Left kidney (tissue), 8 donors: ENCODE results near the gene CCDC148. TPM values are rescaled to one million over a fixed set of nuclear protein-coding genes. Genes with fewer than 3 reads are reported as not detected.

Experiments used
- DNase-seq: peaks from one replicate; pipeline ENCODE4 v3.0.0-alpha.2; 2013
- long read RNA-seq, 8 donors: transcript quantifications; one replicate each; lab custom pipeline, GENCODE V29; 2026
- polyA plus RNA-seq: library from polyadenylated mRNA; unstranded; fragments of 120-200 nt; gene quantifications from one replicate; pipeline ENCODE4 v1.2.1, GENCODE V29; 2013; ENCODE audit not compliant: insufficient read length

The CCDC148 gene
- polyA plus RNA-seq, result 11.4 TPM
- long read RNA-seq, donor 1, result 0 reads
- long read RNA-seq, donor 2, result 0 reads
- long read RNA-seq, donor 3, result 0 reads
- long read RNA-seq, donor 4, result 0 reads
- long read RNA-seq, donor 5, result 0 reads
- long read RNA-seq, donor 6, result 0 reads
- long read RNA-seq, donor 7, partial matches to known transcripts, result 0 of 1 reads
- long read RNA-seq, donor 7, other reads (novel, unspliced or antisense), result 0 of 1 reads
- long read RNA-seq, donor 8, result 0 reads

DNA sequence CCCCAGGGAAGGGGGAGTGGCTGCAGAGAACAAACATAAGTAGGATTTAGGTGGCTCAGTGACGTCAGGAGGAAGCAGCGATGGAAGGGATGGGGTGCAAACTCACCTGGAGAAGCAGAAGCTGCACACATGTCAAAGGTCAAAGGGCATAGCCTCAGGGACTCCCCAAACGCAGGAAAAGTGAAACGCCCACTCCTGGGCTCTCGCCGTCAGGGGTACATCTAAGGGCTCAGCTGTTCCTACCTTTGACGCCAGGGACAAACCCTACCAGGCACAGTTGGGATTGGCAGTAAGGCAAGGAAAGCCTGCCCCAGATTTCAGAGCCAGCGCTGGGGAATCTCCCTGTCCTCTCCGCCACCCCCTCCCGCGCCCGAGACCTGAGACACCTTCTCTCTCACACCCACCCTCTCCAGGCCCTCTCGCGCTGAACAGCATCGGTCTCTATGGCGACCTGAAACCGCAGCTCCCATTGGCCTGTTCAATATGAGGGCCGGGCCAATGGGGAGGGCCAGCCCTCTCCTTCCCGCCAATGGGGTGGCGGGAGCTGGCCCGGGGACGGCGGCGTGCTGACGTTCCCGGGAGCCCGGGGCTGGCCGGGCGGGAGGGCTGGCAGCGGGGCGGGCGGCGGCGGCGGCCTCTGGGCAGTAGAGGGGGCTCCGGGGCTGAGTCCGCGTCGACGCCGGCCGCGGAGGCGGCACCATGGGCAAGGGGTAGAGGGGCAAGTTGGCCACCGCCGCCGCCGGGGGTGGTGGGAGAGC, at the start of gene CCDC148, which contains the start of gene PKP4:
CCDC148 (minus strand) TSS at position 445 of the 758 bp plus-strand sequence; CDS start at position 131, 314 bp downstream.
PKP4 (plus strand) TSS at position 644 of the 758 bp plus-strand sequence. CDS start 76,233 bp downstream, outside the sequence.
- peak; percentile 95 for DNase-seq

- no peak for DNase-seq
Observed at GRCh38 chr2:158505448-158505934, 48.9 kb upstream of the CCDC148 start.

GRCh38 chr2:158504088-158504487, 47.5 kb upstream of the CCDC148 start:
- no peak for DNase-seq

GRCh38 chr2:158502974-158503373, 46.4 kb upstream of the CCDC148 start:
- DNase-seq, result no peak

DNA sequence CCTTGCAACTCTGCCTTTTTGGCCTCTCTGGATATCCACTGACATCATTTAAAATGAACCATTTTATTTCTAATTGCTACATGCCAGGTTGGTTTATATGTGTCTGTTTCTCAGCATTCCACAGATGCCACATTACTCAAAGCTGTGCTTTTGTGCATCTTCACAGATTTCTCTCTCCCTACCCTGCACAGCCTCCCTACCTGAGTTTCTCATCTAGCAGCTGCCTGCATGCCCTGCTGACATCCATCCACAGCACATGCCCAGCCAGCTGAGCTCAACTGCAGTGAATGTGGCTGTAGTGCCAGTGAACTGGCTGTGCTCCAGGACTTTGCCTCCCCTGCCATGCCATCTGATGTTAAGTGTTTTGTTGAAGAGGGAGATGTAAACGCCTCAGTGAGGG, 44.7 kb upstream of the CCDC148 start:
- no peak for DNase-seq

- no peak for DNase-seq
Observed at GRCh38 chr2:158500333-158500732, 43.8 kb upstream of the CCDC148 start.

- DNase-seq, result no peak
Observed at GRCh38 chr2:158499383-158499782, 42.8 kb upstream of the CCDC148 start.

GRCh38 chr2:158498749-158499136, 42.2 kb upstream of the CCDC148 start:
- DNase-seq, result no peak

GRCh38 chr2:158498043-158498748, 41.6 kb upstream of the CCDC148 start:
- DNase-seq, result no peak

DNA sequence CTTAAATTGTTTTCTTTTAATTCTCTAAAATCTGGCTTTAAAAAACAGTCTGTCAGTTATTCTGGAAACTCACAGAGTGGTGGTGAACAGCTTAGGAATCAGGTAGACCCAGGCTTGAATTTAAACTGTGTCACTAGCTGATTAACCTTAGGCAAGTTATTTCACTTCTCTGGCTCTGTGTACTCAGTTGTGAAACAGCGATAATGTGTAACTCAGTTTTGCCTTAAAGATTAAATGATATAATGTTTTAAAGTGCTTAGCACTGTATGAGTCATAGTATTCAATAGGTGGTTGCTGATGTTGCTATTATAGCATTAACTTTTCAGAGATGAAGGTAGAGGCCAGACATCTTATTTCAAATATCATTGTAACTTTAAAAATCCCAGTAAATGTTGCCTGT, 40.9 kb upstream of the CCDC148 start:
- DNase-seq, result no peak

GRCh38 chr2:158496986-158497385, 40.4 kb upstream of the CCDC148 start:
- DNase-seq, result no peak

DNA sequence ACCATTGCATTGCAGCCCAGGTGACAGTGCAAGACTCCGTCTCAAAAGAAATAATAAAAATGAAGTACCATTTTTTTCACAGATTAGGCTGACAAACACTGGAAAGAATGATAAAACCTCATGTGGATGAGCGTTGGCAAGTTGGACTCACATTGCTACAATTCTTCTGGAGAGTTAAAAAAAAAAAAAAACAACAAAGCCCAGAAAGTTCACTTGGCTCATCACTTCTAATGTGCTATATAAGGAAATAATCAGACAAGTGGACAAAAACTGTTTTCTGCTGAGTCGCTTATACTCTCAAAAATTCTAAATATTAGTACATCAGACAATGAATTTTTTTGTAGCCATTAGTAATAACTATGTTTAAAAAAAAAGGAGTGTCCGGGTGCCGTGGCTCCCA, 38.6 kb upstream of the CCDC148 start:
- no peak for DNase-seq

DNA sequence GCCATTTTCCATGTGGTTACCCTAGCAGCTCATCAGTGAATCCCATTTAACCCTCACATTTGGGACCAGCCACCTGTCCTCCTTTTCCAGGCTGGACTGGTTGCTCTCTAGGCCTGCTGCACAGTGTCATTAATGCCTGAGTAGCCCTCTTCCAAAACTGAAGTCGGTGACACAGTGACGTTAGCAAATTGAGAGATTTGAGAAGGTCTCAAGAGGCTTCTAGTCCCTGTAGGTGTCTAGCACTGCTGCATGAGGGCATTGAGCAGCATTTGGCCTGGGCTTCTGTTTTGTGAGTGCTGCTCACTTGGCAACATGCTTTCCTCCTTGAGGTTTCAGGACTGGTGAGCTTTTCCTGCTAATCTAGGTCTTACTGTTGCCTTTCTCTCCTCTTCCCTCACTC, 36.9 kb upstream of the CCDC148 start:
- no peak for DNase-seq

- no peak for DNase-seq
Observed at GRCh38 chr2:158491072-158491471, 34.5 kb upstream of the CCDC148 start.

- no peak for DNase-seq
Observed at GRCh38 chr2:158489366-158490112, 33.0 kb upstream of the CCDC148 start.

DNA sequence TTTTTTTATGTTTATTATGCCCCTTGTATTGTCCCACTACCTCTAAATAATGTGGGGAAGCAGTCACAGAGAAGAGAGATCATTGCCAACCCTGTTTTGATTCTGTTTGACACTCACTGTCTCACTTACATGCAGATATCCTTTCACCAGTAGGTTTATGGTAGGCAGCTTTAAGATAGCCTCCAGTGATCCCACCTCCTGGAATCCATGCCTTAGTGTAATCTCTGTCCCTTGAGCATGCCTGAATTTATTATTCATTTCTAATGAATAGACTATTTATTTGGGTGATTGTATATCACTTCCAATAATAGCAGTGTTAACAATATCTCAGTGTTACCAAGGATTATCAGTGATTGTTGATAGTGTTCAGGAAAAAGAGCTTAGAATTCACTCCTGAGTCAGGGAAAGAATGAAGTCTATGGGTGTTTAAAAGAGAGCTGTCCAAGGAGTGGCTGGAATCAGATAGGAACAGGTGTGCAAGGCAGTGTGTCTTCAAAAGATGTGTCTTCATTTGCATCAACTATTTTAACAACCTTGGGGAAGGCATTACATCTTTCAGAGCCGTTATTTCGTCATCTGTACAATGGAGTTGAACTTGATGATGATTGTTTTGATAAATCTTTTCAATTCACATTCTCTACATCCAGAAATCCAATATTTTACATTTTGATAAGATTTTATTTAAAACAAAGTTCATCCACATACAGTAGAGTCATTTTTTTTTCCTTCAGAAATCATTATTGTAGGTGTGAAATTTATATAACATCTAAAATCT, 32.1 kb upstream of the CCDC148 start:
- DNase-seq, result no peak

DNA sequence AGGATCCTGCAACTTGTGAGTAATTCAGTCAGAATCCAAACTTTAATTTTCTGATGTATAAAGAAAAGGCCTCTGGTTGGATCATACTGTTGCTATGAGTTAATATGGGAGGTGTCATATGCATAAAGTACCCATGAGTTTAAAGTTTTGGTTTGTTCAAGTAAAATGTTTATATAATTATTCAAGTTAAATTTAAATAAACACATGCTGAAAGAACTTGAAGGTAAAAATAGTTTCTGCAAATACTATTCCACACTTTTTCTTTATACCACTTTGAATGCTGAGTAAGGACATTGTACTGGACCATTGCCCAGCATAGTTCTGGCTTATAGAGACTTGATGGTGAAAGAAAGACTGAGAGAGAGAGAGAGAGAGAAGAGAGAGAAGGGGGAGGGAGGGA, 30.9 kb upstream of the CCDC148 start:
- no peak for DNase-seq

DNA sequence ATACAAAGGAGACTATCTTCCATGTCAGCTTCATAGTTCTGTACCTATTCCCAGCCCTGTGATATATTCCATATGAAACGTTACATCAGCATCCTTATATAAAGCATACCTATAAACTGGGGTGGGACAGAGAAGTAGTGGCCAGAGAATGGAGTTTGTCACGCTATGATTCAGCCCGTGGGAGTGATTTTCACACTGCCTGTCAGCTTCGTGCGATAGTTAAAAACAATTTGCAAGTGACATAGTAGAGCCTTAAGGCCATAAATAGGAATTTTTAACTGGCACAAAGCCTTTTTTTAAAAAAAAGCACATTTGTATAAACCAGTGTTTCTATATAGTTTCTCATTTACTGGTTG, 30.4 kb upstream of the CCDC148 start:
- no peak for DNase-seq

DNA sequence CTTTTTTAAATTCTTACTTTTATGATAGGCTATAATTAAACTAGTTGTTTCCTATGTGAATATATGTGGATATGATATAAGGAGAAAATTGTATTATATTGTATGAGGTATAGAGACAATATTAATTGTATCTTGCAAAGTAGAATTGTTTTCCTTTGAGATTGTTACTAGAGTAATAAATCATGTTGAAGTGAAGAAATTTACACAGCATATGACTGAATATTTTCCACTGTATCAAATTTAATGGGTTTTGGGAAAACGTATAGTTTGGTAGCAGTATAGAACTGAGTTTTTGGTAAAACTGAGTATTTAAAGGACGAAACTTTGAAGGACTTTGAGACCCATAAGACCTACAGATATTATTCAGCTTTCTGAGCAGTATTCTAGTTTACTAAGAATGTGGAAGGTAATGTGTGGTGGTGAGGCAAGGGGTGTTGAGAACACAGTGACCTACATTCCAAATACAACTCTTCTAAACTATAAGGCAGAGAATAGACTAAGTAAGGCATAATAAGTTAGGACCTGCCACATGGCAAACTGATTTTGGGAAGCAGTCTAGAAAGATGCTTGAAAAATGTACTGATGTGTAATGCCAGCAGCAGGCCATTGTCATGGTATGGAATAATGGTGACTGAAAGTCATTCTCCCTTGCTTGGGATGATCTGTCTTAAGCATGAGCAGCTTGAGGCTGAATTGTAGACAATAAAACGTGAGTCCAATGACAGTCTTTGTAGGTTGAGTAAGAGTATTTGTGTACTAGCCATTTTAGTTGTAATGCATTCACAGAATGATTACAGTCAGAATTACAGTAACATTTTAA, 29.8 kb upstream of the CCDC148 start:
- DNase-seq, result no peak

DNA sequence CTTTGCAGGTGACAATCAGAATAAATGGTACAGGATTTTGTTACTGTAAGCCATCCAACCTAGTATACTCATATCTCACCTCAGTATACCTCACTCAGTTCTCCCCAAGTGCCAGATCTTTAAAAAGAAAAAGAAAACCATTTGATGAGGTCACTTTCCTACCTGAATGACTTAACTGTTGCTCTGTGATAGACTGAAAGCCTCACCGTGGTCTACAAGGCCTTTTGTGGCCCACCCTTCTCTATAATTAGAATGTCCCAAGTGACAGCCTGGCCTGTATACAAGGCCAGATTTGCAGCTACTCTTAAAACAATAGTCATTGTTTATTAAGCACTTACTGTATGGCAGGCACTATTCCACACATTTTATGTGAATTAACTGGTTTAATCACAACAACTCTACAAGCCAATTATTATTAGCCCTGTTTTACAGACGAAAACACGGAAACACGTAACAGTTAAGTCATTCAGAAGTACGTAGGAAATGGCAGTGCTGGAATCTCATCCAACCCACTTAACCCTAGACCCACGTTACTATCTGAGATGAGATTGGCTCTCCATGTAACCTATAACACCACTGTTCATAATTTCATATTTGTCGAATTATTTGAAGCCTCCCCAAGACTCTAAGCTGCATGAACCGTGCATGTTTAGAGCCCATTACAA, 28.5 kb upstream of the CCDC148 start:
- no peak for DNase-seq
